Neural cell (in vitro differentiated cells): ENCODE results near the gene POLH. TPM values are rescaled to one million over a fixed set of nuclear protein-coding genes. Genes with fewer than 3 reads are reported as not detected.
"Not testable (repeated sequence)": the region's sequence is repeated elsewhere in the genome, so short reads cannot be mapped to it uniquely, and the experiment has no call there.

Source experiments
- H2AFZ ChIP-seq: fragments of 200-600, 300-800 bp; sonication (generic), shearing (Covaris generic); 2 replicates; pipeline ENCODE4 v1.6.0; 2014; ENCODE audit warnings: low read depth, mild to moderate bottlenecking, antibody characterized with exemption, low read length, moderate library complexity
- H3F3A ChIP-seq: fragments of 200-600 bp; shearing (Covaris generic); 2 replicates; pipeline ENCODE4 v1.6.1; 2016; ENCODE audit warnings: mild to moderate bottlenecking, moderate library complexity, mixed read lengths, antibody characterized with exemption, low read length; ENCODE audit not compliant: insufficient read depth, poor library complexity, severe bottlenecking
- H3K27ac ChIP-seq: fragments of 200-600, 300-800 bp; sonication (generic), shearing (Covaris generic); 2 replicates; pipeline ENCODE4 v1.5.1; 2014; ENCODE audit warnings: mild to moderate bottlenecking, low read length, moderate library complexity
- H3K27me3 ChIP-seq: fragments of 300-800, 200-600 bp; sonication (generic), shearing (Covaris generic); 2 replicates; pipeline ENCODE4 v1.6.0; 2014; ENCODE audit warnings: mild to moderate bottlenecking, low read depth, low read length, moderate library complexity; ENCODE audit not compliant: insufficient read depth
- H3K36me3 ChIP-seq: fragments of 300-800, 200-600 bp; sonication (generic), shearing (Covaris generic); 2 replicates; pipeline ENCODE4 v1.5.1; 2014; ENCODE audit warnings: mild to moderate bottlenecking, antibody characterized with exemption, low read length, moderate library complexity; ENCODE audit not compliant: insufficient read depth
- H3K4me2 ChIP-seq: fragments of 300-800, 200-600 bp; sonication (generic), shearing (Covaris generic); 2 replicates; pipeline ENCODE4 v1.6.0; 2014; ENCODE audit warnings: mild to moderate bottlenecking, low read length
- H3K4me3 ChIP-seq: fragments of 300-800, 200-600 bp; sonication (generic), shearing (Covaris generic); 2 replicates; pipeline ENCODE4 v1.5.1; 2014; ENCODE audit warnings: mild to moderate bottlenecking, low read length, moderate library complexity
- H3K79me2 ChIP-seq: fragments of 200-600 bp; shearing (Covaris generic); replicated peaks from 2 replicates; pipeline ENCODE4 v1.6.0; 2014; ENCODE audit warnings: mild to moderate bottlenecking, low read length, moderate library complexity; ENCODE audit not compliant: insufficient read depth
- H3K9ac ChIP-seq: fragments of 300-800, 200-600 bp; sonication (generic), shearing (Covaris generic); 2 replicates; pipeline ENCODE4 v1.6.1; 2016; ENCODE audit warnings: mild to moderate bottlenecking, low read length, mixed read lengths
- H3K9me2 ChIP-seq: fragments of 200-600 bp; shearing (Covaris generic); 2 replicates; pipeline ENCODE4 v1.6.1; 2016; ENCODE audit warnings: mild to moderate bottlenecking, low read length, mixed read lengths; ENCODE audit not compliant: insufficient read depth
- H3K9me3 ChIP-seq: fragments of 200-600, 300-800 bp; sonication (generic), shearing (Covaris generic); 2 replicates; pipeline ENCODE4 v1.6.1; 2016; ENCODE audit warnings: mild to moderate bottlenecking, mixed run types, low read length, moderate library complexity, mixed read lengths
- H4K20me1 ChIP-seq: fragments of 200-600 bp; shearing (Covaris generic); 2 replicates; pipeline ENCODE4 v1.6.1; 2016; ENCODE audit warnings: mild to moderate bottlenecking, mixed run types; ENCODE audit not compliant: insufficient read depth
- EP300 ChIP-seq: fragments of 450-650 bp; conservative IDR thresholded peaks from 2 replicates; pipeline ENCODE4 v1.6.1; 2014; ENCODE audit warnings: antibody characterized with exemption, mild to moderate bottlenecking, moderate library complexity; ENCODE audit not compliant: poor library complexity, severe bottlenecking
- MXI1 ChIP-seq: fragments of 450-650 bp; conservative IDR thresholded peaks from 2 replicates; pipeline ENCODE4 v1.6.1; 2014; ENCODE audit warnings: antibody characterized with exemption, mild to moderate bottlenecking; ENCODE audit not compliant: poor library complexity, severe bottlenecking
- REST ChIP-seq: IDR thresholded peaks from 2 replicates; pipeline ENCODE4 v1.6.1; 2012; ENCODE audit warnings: borderline replicate concordance
- SMC3 ChIP-seq: fragments of 450-650 bp; conservative IDR thresholded peaks from 2 replicates; pipeline ENCODE4 v1.6.1; 2014; ENCODE audit warnings: antibody characterized with exemption, mild to moderate bottlenecking, moderate library complexity; ENCODE audit not compliant: poor library complexity
- polyA plus RNA-seq: library from polyadenylated mRNA; depleted of rRNA; stranded (reverse); fragments of >200 nt; gene quantifications from 2 replicates; pipeline ENCODE4 v1.2.3, GENCODE V29; 2014
- TF ChIP-seq, protein P1 (sequence below): fragments of 450-650 bp; IDR thresholded peaks from 2 replicates; pipeline ENCODE4 v1.5.1; 2014; ENCODE audit warnings: antibody characterized with exemption, mild to moderate bottlenecking, moderate library complexity; ENCODE audit not compliant: poor library complexity, severe bottlenecking

Gene POLH
- polyA plus RNA-seq, 1 donor from 2014 or later = 6.5 TPM

DNA sequence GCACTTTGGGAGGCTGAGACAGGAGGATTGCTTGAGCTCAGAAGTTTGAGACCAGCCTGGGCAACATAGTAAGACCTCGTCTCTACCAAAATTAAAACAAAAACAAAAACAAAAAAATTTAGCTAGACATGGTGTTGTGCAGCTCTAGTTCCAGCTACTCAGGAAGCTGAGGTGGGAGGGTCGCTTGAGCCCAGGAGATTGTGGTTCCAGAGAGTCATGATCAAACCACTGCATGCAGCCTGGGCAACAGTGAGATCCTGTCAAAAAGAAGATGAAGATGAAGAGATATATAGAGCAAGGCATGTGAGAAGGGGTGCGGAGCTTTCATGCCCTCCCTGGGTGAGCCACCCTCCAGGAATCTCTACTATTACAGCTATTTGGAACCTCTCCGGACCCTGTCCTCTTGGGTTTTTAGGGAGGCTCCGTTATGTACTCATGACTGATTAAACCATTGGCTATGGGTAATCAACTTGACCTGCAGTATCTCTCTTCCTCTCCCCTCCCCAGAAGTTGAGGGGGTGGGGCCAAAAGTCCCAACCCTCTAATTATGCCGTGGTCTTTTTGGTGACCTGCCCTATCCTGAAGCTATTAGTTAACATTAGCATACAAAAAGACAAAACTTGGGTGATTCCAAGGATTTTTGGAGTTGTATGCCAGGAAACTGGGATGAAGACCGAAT, 9.0 kb downstream of the POLH start:
- no peak overlapping the region for H3K4me2 ChIP-seq
- no peak overlapping the region for H3K27ac ChIP-seq
- no peak overlapping the region for H3K9ac ChIP-seq
- no peaks in the 10 kb centered on the region for H3K27me3 ChIP-seq
- no peaks in the 10 kb centered on the region for H3K9me3 ChIP-seq
- no peaks in the 10 kb centered on the region for H3F3A ChIP-seq
- no peaks in the 10 kb centered on the region for H3K79me2 ChIP-seq
- no peak for TF ChIP-seq EP300
- H4K20me1 ChIP-seq = no peaks in the 10 kb centered on the region
- H3K4me3 ChIP-seq = no peak overlapping the region
- H3K9me2 ChIP-seq = no peaks in the 10 kb centered on the region
- no peaks in the 10 kb centered on the region for H3K36me3 ChIP-seq
- no peak overlapping the region for H2AFZ ChIP-seq

- Histone ChIP-seq H3K36me3 (no peaks in the 10 kb centered on the region), H3K79me2 (no peaks in the 10 kb centered on the region), H3K4me2 (no peak overlapping the region), H3K27ac (no peak overlapping the region), H3K9ac (no peak overlapping the region), H3K4me3 (no peak overlapping the region), H4K20me1 (no peaks in the 10 kb centered on the region), H3K9me3 (no peaks in the 10 kb centered on the region), H3K9me2 (no peaks in the 10 kb centered on the region), H2AFZ (no peak overlapping the region), H3K27me3 (no peaks in the 10 kb centered on the region), H3F3A (no peaks in the 10 kb centered on the region)
- no peak for TF ChIP-seq REST
- no peak for TF ChIP-seq EP300
- TF ChIP-seq SMC3 = no peak
- TF ChIP-seq, protein P1, sequence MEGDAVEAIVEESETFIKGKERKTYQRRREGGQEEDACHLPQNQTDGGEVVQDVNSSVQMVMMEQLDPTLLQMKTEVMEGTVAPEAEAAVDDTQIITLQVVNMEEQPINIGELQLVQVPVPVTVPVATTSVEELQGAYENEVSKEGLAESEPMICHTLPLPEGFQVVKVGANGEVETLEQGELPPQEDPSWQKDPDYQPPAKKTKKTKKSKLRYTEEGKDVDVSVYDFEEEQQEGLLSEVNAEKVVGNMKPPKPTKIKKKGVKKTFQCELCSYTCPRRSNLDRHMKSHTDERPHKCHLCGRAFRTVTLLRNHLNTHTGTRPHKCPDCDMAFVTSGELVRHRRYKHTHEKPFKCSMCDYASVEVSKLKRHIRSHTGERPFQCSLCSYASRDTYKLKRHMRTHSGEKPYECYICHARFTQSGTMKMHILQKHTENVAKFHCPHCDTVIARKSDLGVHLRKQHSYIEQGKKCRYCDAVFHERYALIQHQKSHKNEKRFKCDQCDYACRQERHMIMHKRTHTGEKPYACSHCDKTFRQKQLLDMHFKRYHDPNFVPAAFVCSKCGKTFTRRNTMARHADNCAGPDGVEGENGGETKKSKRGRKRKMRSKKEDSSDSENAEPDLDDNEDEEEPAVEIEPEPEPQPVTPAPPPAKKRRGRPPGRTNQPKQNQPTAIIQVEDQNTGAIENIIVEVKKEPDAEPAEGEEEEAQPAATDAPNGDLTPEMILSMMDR = no peak
- no peak for TF ChIP-seq MXI1
Measured at GRCh38 chr6:43588194-43588593, 12.2 kb downstream of the POLH start.

- H3K27ac ChIP-seq, H3K9me2 ChIP-seq, H3K9ac ChIP-seq, H3K36me3 ChIP-seq, H3F3A ChIP-seq, H3K79me2 ChIP-seq, H3K27me3 ChIP-seq, H4K20me1 ChIP-seq, H3K4me3 ChIP-seq, H3K4me2 ChIP-seq, H3K9me3 ChIP-seq, H2AFZ ChIP-seq: not testable (repeated sequence)
Measured at GRCh38 chr6:43589564-43589963, 13.6 kb downstream of the POLH start.
